Stimulated activated CD8-positive, alpha-beta memory T cell treated with anti-CD3 and anti-CD28 coated beads, Interleukin-12 subunit alpha, Interleukin-12 subunit beta, amount 100 ng/mL, for 4 hours (primary cell): ENCODE measurements around the gene UTP3.
A peak's percentile ranks its signal among the peaks of the same experiment; 100 is the strongest.
"Not testable (repeated sequence)": the region's sequence is repeated elsewhere in the genome, so short reads cannot be mapped to it uniquely, and the experiment has no call there.

ENCODE experiments used
- DNase-seq: peaks from one replicate; pipeline ENCODE4 v3.0.0-alpha.2; 2020; ENCODE audit warnings: low read depth

The UTP3 gene

DNA sequence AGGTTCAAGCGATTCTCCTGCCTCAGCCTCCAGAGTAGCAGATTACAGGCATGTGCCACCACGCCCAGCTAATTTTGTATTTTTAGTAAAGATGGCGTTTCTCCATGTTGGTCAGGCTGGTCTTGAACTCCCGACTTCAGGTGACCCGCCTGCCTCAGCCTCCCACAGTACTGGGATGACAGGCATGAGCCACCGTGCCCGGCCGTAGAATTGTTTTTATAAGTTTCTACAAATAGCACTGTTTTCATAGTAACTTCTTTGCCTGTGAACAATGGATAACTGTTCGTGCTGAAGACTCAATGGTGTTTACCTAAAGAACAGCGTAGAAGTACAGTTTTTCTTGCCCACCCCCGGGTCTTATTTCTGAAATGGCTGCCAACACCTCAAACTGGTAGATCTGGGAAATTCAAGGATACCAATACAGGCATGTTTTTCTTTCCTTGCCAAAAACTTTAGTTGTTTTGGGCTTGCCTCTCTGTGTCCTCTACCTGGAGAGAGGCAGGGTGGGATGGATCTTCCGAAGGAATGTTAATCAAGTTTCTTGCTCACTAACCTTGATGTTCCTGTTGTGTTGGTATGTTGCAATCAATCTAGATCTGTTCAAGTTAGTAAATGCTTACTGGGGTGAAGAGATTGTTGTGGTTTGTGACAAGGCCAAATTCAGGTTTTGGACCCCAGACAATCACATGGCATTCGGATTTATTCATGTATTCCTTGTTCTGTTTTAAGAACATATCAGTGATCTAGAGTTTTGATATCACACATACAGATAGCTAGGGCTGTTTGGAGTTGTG is 30.7 kb downstream of the UTP3 start:
- DNase-seq, result no peak

DNA sequence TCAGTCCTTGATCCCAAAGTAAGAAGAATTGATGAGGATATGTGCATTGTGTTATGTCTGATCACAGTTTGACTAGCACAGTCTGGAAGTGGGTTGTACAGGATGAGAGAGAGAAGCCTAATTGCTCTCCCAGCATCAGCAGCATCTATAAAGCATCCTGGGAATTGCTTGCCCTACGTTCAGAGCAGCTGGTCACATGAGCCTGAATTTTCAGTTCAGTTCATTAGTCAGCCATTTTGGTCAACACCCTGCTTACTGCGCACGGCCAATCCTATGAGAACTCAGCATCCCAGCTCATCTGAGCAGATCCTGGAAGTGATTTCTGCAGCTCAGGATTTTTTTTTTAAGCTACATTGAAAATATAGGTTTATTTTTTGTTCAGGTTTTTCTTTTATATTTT is 33.4 kb downstream of the UTP3 start, which contains the start of gene RUFY3:
TSS of gene RUFY3 (plus strand) at position 218 of the 400 bp plus-strand sequence. CDS start 610 bp downstream, outside the sequence.
- no peak for DNase-seq

DNA sequence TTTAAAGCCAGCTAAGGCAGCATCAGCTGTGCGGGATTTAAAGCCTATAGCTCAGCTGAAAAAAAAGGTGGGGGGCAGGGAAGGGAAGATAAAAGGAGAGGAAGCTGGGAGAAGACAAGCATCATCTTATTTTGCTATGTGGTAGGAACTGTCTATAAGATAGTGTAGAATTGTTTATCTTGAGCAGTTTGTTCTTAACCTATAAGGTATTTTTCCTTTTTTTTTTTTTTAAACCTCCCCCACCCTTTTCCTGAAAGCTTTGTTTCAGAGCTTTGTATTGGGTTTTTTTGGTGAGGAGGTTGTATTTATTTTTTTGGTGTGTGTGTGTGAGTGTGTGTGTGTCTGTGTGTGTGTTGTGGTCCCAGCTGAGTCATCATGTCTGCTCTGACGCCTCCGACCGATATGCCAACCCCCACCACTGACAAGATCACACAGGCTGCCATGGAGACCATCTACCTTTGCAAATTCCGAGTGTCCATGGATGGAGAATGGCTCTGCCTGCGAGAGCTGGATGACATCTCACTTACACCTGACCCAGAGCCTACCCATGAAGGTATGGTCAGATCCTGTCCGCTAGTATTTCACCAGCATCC is 34.0 kb downstream of the UTP3 start:
- DNase-seq, result peak; percentile 24

DNA sequence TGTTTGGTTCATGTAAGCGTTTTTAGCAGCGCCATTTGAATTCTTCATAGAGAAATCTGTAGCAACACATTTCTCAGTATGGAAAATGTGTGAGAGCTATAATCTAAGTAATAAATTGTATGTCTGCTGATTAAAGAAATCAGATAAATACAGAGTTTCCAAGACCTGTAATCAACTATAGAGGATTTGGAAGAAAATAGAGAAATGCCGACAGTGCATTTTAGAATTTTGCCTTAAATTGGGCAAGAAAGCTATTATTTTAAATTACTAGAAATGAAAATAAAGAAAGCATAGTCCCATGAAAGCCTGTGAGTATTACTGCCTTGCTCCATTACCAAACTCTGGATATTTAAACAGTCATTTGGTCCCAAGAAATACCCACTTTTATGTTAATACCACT is 36.1 kb downstream of the UTP3 start:
- no peak for DNase-seq

DNA sequence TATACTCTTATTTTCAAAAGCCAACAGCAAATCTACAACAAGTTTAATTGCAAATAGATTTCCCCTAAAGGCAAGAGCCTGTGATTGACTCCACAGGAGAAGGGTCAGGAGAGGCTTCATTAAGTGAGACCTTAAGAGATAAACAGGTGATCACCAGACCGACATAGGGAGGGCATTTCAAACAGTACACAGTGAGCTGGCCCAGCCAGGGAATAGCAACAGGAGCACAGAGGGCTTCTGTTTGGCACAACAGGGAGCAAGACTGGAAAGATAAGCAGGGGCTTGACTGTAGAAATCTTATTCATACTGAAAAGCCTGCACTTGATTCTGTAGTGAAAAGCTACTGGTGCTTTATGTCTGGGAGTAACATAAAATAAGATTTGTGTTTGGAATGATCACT is 37.3 kb downstream of the UTP3 start:
- DNase-seq, result no peak

DNA sequence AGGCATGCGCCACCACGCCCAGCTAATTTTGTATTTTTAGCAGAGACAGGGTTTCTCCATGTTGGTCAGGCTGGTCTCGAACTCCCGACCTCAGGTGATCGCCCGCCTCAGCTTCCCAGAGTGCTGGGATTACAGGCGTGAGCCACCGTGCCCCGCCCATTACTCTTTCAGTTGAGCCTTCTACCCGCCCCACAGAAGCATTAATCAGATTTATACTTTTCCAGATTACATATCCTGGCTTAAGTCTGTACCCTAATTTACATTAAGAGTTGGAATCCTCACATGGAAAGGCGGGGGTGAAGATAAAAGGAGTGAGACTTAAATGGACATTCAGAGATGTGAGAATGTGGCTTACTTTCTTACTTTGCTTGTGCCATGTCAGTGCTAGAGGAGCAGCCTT is 38.2 kb downstream of the UTP3 start:
- DNase-seq, result not testable (repeated sequence)

DNA sequence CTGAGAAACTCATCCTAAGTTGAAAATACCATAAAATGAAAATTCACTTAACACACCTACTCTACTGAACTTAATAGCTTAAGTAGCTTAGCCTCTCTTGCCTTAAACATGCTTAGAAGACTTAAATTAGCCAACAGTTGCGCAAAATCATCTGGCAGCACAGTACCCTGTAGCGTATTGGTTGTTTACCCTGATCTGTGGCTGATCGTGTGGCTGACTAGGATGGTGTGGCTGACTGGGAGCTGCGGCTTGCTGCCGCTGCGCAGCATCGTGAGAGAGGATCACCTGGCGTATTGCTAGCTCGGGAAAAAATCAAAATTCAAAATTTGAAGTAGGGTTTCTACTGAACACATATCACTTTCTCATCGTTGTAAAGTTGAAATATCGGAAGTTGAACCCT is 39.8 kb downstream of the UTP3 start:
- DNase-seq, result no peak

DNA sequence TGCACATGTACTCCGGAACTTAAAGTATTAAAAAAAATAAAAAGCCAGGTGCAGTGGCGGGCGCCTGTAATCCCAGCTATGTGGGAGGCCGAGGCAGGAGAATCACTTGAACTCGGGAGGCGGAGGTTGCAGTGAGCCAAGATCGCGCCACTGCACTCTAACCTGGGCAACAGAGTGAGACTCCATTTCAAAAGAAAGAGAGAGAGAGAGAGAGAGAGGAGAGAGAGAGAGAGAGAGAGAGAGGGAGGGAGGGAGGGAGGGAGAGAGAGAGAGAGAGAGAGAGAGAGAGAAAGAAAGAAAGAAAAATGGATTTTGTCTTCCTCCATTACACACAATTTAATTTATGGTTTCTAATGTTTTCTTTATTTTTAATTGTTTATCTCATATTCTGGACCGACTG is 44.5 kb downstream of the UTP3 start:
- DNase-seq, result not testable (repeated sequence)

DNA sequence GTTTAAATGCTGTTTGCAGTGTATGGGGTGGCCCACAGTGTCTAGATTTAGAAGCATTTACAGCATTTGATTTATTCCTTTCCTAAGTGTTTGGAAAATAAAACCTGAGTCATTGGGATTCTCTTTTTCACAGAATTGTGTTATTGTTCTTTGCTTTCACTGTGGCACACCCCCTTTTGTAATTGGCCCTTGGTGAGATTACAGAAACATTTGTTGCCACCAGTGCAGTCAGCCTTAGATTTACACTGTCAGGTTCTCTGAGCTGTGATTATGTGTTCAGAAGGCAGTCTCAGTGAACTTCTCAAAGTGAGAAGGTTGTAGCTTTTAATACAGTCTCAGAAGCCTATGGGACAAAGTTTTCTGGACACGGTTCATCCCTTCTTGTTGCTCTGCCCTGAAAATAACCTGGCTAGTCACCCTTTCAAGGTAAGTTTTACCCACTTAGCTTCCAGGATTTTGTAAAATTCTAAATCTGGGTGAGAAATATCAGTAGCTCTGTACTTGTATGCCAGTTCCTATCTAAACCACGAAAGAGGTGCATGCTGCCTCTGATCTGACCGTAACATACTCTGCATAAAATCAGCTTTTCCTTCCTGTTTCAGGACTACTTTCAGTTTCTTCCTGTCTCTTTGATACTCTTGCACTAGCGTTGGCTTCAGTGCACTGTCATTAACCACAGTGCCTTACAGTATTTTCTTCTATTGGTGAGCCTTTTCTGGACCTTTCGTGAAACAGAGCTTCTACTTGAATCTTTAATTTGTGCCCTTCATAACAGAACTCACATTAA is 46.0 kb downstream of the UTP3 start:
- no peak for DNase-seq

DNA sequence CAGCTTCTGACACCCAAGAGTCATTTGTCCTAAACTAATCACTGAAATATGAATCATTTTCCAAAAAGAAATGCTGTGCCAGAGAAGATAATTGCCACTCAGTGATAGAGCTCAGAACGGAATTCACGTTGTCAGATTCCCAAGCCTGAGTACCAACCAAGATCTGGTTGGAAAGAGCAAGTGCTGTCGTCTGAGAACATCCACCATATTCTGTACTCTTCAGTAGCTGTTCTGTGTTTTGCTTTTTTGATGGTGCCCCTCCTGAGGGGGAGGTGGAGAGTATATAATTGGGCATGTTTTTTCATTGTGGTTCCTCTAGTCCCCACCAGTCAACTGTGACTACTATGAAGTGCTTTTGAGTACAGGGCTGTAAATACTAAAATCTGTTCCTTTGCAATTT is 46.6 kb downstream of the UTP3 start:
- no peak for DNase-seq

DNA sequence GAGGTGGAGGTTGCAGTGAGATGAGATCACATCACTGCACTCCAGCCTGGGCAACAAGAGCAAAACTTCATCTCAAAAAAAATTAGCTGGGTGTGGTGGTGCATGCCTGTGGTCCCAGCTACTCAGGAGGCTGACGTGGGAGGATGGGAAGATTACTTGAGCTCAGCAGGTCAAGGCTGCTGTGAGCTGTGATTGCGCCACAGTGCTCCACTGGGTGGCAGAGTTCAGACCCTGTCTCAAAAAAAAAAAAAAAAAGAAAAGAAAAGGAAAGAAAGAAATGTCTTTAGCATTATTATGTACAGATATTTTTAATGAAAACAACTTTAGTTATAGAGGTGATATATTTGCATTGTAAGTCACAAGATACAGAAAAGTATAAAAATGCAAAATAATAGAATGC is 47.6 kb downstream of the UTP3 start:
- DNase-seq, result not testable (repeated sequence)

DNA sequence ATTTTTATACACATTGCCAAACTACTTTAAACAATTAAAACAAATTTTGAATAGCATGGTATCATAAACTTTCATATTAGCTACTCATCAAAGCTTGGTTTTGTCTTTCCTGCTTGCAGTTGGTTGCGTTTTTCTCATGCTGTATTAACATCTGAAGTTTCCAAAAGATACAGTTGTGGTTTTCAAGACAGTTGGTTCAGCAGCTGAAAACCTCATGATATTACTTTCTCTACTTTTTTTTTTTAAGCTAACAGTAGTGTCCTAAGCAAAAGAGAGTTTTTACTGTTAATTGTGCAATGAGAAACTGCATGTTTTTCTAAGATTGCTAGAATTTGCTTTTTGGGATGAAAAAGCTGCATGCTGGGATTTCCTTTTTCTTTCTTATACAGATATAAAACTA is 48.7 kb downstream of the UTP3 start:
- no peak for DNase-seq

DNA sequence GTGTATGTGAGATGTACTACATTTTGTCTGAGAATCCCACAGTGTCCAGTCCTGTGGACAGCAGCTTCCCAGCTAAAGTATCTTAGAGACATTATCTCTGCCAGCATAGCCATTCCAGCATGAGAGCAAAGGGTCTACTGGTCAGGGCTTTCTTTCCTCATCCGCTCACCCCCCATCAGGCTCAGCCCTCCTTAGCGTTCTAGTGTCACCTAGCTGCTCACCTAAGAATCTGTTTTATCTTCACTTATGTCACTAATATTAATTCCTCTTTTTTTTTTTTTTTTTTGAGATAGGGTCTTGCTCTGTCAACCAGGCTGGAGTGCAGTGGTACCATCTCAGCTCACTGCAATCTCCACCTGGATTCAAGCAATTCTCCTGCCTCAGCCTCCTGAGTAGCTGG is 49.1 kb downstream of the UTP3 start:
- no peak for DNase-seq

DNA sequence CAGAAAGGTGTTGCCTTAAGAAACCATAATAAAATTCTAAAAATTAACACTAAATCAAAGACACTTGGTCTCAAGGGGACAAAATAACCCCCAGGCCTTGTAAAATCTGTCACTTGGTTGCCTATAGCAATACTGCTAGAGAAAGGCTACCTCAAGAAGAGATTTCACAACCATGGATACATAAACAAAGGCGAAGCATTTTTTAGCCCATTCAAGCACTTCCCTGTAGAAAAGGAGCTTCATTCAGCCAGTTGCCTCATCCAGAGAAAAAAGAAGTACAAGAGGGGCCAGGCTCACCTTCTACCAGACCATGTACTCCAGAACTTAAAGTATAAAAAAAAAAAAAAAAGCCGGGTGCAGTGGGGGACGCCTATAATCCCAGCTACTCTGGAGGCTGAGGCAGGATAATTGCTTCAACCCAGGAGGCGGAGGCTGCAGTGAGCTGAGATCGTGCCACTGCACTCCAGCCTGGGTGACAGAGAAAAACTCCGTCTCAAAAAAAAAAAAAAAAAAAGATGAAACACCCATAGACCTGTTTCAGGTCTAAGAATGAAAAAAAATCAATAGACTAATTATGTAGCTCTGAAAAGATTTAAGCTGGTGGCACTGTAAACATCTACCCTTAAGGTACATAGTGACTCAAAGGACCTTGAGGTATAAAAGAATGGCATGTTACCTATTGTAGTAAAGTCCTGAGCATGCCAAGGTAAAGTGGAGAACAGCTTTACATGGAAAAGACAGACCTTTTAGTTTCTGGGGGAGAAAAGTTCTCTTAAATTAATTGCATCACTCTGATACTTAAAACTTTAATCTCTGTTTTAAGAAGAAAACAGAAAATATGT is 51.4 kb downstream of the UTP3 start:
- DNase-seq, result no peak
